HG03520 (cell line): ENCODE measurements around the gene IFNA16.
"Not testable (repeated sequence)": the region's sequence is repeated elsewhere in the genome, so short reads cannot be mapped to it uniquely, and the experiment has no call there.

Source experiments
- ATAC-seq: cut with Tn5 transposase; IDR thresholded peaks from one replicate; pipeline ENCODE4 v1.9.1; 2021; ENCODE audit warnings: mild to moderate bottlenecking, moderate library complexity; ENCODE audit not compliant: unreplicated experiment

The IFNA16 gene

GRCh38 chr9:21217211-21217610, at the start of gene IFNA16:
TSS of gene IFNA16 (minus strand) at chr9:21217311. CDS start at chr9:21217305, 6 bp downstream.
- ATAC-seq: not testable (repeated sequence)

GRCh38 chr9:21265421-21266189, 48.5 kb upstream of the IFNA16 start:
- ATAC-seq: no peak

DNA sequence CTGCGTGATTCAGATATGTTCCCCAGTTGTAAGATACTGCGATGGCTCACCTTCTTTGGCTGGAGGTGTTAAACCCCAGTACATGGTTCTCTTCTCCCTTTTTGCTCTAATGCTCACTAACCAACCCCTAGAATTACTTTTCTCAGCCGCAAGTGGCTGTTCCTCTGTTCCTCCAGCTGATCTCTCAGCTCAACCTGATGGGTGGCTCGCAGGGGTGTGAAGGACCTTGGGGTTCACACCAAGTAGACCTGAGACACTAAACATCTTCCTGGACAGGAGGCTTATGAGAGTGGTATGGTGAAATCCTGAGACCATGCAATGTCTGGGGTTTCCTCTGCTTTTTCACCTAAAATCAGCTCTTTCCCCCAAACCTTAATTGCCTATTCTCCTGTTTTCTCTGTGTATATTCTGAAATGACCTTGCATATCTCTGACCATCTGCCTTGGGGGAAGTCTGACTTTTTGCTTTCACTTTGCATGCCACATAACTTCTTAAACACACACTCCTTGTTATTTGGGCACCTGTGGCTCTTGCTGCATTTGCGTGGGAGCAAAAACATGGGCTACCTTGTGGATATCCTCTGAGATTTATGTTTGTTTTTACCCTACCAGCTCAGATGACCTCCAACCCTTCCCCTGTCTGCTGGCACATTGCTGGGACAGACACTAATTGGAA, 38.6 kb upstream of the IFNA16 start:
- no peak for ATAC-seq

- no peak for ATAC-seq
Measured at GRCh38 chr9:21252721-21253547, 35.8 kb upstream of the IFNA16 start.

- no peak for ATAC-seq
Measured at GRCh38 chr9:21251638-21252037, 34.5 kb upstream of the IFNA16 start.

- ATAC-seq: no peak
Measured at GRCh38 chr9:21251190-21251589, 34.1 kb upstream of the IFNA16 start.

GRCh38 chr9:21244836-21245235, 27.7 kb upstream of the IFNA16 start:
- ATAC-seq: no peak

- no peak for ATAC-seq
Measured at GRCh38 chr9:21239911-21240310, 22.8 kb upstream of the IFNA16 start, which contains the start of gene IFNA14. TSS of gene IFNA14 (minus strand) at chr9:21240005. CDS start at chr9:21239935, 70 bp downstream.

DNA sequence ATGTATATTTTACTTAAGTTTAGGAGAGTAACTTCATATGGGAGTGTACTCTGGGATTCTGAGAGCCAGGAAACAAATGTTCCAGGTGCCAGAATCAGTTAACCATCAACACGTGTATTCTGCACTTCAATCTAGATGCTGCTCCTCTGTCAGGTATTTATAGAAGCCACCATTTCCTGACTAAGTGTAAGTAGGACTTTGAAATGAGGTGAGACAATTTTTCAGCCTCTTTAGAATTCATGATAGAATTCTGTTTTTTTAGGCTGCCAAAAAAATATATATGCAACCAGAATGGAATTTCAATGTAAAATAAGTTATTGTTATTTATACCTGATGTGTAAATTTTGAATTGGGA, 19.2 kb upstream of the IFNA16 start:
- ATAC-seq: not testable (repeated sequence)

DNA sequence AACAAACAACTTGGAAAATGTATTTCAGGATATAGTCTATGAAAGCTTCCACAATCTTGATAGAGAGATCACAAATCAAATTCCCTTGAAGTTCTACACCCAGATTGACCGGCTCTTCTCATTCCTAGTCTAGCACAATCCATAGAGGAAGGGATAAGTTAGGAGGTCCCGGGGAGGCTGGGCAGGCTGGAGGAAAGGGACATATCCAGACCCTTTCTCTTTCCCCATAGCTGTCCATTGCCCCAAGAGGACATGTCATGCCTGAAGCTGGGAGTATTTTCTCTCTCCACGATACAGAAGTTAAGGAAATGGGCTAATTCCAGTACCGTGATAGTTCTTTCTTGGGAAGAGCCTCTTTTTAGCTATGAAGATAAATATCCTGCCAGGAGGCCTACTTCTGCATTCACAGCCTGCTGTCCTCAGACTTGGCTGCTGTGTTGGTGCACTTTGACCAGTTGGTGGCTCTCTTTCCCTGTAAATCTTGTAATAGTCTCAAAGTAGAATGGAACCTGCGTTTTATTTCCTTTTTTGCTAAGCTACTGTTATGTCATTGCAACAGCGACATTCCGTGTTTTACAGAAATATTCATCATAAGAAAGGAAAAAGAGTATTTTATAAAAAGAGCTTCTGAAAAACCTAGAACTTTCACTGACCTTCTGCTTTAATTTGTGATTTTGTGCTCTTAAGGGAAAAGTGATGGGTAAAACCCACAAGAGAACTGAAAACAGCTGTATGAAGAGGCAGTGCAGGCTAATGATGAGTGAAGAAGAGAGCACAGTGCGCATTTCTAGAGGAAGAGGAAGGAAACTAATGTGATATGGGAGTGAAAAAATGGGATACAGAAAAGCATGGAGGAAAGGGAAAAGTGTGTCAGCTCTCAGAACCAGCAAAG, 18.6 kb upstream of the IFNA16 start:
- peak; percentile 82 for ATAC-seq

GRCh38 chr9:21234153-21234687, 17.1 kb upstream of the IFNA16 start:
- no peak for ATAC-seq

DNA sequence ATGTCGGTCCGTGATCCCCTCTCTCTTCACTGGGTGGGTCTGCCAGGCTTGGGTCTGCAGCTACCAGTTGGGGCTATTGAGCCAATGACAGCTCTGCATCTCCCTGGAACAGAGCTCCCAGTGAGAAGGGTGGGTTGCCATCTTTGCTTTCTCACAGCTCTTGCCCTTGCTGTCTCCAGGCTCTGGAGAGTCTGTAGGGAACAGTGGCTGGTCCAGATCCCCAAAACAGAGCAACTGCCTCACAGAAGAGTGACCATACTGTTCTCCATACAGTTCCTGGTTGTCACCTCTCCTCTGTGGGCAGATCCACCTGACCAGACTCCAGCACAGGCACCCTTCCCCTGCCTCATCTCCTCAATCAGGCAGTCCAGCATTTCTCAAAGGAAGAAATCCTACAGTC, 16.1 kb upstream of the IFNA16 start:
- ATAC-seq: no peak

DNA sequence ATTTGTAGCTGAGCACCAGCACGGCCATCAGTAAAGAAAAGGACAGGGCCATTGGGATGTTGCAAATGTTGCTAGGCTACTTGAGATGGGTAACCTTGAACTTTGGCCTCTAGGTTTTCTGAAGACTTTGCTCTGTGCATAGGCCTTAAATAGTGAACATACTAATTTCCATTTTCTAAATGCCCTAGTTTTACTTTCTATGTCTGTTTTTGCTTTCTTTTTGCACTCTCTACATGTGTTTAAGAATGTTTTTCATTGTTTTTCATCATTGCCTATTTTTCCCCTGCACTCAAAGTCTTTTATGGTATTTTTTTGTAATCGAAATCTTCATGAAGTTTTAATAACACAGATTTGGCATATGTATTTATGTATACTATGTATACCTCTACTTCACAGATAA, 11.0 kb upstream of the IFNA16 start, which contains the start of gene IFNA17:
Gene IFNA17 (minus strand): TSS at position 101 of the 400 bp plus-strand sequence. CDS start 49 bp downstream, at position 52.
- ATAC-seq: no peak

DNA sequence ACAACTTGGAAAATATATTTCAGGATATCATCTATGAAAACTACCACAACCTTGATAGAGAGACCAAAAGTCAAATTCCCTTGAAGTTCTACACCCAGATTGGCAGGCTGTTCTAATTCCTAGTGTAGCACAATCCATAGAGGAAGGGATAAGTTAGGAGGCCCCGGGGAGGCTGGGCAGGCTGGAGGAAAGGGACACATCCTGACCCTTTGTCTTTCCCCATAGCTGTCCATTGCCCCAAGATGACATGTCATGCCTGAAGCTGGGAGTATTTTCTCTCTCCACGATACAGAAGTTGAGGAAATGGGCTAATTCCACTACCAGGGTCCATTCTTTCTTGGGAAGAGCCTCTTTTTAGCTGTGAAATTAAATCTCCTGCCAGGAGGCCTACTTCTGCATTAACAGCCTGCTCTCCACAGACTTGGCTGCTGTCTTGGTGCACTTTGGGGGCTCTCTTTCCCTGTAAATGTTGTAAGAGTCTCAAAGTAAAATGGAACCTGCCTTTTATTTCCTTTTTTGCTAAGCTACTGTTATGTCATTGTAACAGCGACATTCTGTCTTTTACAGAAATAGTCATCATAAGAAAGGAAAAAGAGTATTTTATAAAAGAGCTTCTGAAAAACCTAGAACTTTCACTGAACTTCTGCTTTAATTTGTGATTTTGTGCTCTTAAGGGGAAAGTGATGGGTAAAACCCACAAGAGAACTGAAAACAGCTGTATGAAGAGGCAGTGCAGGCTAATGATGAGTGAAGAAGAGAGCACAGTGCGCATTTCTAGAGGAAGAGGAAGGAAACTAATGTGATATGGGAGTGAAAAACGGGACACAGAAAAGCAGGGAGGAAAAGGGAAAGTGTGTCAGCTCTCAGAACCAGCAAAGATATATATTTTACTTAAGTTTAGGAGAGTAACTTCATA, 3.4 kb downstream of the IFNA16 start:
- ATAC-seq: peak; percentile 67

DNA sequence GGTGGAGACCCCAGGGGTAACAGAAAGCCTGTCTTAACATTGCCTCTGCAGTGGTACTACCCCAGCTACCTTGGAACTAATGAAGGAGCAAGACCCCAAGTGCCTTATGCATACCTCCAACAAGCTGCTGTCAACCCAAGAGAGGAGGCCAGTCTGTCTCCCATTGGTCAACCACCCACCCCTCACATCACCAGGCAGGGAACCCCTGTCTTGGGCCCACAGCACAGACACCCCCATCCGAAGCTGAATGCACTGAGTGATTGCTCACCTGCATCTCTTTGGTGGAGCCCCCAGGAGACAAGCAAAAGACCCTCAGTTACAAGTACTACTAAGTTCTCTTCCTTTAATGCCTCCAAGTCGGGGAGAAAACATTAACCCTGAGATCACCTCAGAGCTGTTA, 5.0 kb downstream of the IFNA16 start:
- ATAC-seq: not testable (repeated sequence)

DNA sequence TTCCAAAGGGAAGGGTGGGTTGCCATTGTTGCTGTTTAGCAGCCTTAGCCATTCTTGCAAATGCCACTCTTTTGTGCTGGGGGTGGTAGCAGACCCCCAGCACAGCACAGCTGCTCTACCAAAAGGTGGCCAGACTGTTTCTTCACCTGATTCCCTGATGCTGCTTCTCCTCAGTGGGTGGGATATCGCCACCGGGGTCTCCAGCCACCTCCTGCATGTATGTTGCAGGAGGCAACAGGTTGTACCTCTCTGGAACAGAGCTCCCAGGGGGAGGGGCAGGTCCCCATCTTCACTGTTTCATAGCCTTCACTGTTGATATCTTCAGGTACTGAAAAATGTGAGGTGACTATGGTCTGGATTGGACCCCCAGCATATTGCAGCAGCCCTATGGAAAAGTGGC, 6.3 kb downstream of the IFNA16 start:
- ATAC-seq: not testable (repeated sequence)

DNA sequence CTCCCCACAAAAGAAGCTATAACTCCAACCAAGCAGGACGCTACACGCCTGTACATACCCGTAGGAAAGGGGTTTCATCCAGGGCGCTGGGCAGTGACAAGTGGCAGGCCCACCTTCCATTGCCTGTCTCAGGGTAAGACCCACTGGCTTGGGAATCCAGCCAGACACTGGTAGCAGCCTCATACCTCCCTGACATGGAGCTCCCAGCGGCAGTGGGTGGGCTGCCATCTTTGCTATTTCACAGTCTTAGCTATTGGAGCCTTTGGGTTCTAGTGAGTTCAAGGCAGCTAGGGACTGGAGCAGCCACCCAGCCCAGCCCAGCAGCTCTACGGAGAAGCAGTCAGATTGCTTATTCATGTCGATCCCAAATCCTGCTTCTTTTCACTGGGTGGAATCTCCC, 6.8 kb downstream of the IFNA16 start:
- no peak for ATAC-seq

- not testable (repeated sequence) for ATAC-seq
Measured at GRCh38 chr9:21207043-21207442, 10.1 kb downstream of the IFNA16 start, which contains the start of gene IFNA10. TSS of gene IFNA10 (minus strand) at chr9:21207143. CDS start at chr9:21207097, 46 bp downstream.

- ATAC-seq: no peak
Measured at GRCh38 chr9:21205204-21205603, 11.9 kb downstream of the IFNA16 start.
